SK-N-SH treated with all-trans-retinoic acid at 6 μM for 48 hours (cell line): ENCODE results near the gene ARRDC2.

ENCODE experiments used
- BACH2 ChIP-seq: fragments of 250-450 bp; sonication (Bioruptor Pico); IDR thresholded peaks from 2 replicates; pipeline ENCODE4 v1.9.0; 2021; ENCODE audit warnings: mild to moderate bottlenecking, borderline replicate concordance
- GLIS3 ChIP-seq: fragments of 250-450 bp; sonication (Bioruptor Pico); IDR thresholded peaks from 2 replicates; pipeline ENCODE4 v1.5.0; 2020; ENCODE audit warnings: mild to moderate bottlenecking, moderate library complexity
- PPARA ChIP-seq: fragments of 250-450 bp; sonication (Bioruptor Pico); IDR thresholded peaks from 2 replicates; pipeline ENCODE4 v1.5.0; 2020; ENCODE audit warnings: mild to moderate bottlenecking, borderline replicate concordance
- ZFP3 ChIP-seq: fragments of 250-450 bp; sonication (Bioruptor Pico); IDR thresholded peaks from 2 replicates; pipeline ENCODE4 v1.5.0; 2020; ENCODE audit warnings: mild to moderate bottlenecking, moderate library complexity
- ZNF70 ChIP-seq: fragments of 450-650 bp; formaldehyde crosslinking; IDR thresholded peaks from 2 replicates; pipeline ENCODE4 v1.5.0; 2020; ENCODE audit warnings: mild to moderate bottlenecking, moderate library complexity
- TF ChIP-seq, protein P1 (sequence below): fragments of 250-450 bp; sonication (Bioruptor Pico); IDR thresholded peaks from 2 replicates; pipeline ENCODE4 v1.5.1; 2021; ENCODE audit warnings: mild to moderate bottlenecking, moderate library complexity

DNA sequence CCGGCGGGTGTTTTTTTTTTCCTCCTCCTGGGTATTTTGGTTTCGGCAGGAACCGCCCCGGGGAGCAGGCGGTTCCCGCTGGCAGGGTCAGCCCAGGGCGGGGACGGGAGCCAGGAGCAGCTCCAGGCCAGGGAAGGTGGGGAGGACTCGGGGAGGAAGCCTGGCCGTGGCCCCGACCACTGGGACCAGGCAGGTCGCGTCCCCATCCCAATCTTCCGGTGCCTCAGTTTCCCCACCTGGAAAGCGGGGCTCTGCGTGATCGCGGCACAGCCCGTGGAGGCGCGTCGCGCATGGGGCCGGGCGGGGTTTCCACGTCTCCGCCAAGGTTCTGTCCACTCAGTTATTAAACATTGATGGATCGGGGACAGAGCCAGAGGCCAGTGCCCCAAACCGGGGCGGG, 43.9 kb downstream of the ARRDC2 start:
- TF ChIP-seq ZFP3 (CRISPR knock-in tag) (no peak), PPARA (no peak), ZNF70 (CRISPR knock-in tag) (no peak), GLIS3 (CRISPR knock-in tag) (no peak), BACH2 (CRISPR knock-in tag) (no peak)
- TF ChIP-seq, protein P1, sequence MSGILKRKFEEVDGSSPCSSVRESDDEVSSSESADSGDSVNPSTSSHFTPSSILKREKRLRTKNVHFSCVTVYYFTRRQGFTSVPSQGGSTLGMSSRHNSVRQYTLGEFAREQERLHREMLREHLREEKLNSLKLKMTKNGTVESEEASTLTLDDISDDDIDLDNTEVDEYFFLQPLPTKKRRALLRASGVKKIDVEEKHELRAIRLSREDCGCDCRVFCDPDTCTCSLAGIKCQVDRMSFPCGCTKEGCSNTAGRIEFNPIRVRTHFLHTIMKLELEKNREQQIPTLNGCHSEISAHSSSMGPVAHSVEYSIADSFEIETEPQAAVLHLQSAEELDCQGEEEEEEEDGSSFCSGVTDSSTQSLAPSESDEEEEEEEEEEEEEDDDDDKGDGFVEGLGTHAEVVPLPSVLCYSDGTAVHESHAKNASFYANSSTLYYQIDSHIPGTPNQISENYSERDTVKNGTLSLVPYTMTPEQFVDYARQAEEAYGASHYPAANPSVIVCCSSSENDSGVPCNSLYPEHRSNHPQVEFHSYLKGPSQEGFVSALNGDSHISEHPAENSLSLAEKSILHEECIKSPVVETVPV = no peak
